GM10248 (cell line): Measurements from ENCODE around the gene TEPSIN.

Experiments
- CTCF ChIA-PET: fragments of 300-600 bp; sonication (Branson Sonifier 250); formaldehyde crosslinking; extraction: SDS; loops from one replicate; lab custom pipeline; 2021; ENCODE audit warnings: antibody characterized with exemption; lab: Yijun Ruan, JAX
- POLR2A ChIA-PET: fragments of 350-650 bp; sonication (Branson Sonifier 250); formaldehyde crosslinking; extraction: SDS; loops from one replicate; lab custom pipeline; 2020; ENCODE audit warnings: antibody characterized with exemption; lab: Yijun Ruan, JAX
- DNase-seq: peaks from one replicate; pipeline ENCODE4 v3.0.0; 2012; ENCODE audit errors: extremely low spot score
- CTCF ChIP-seq: IDR thresholded peaks from 2 replicates; pipeline ENCODE4 v1.5.1; 2012; ENCODE audit warnings: mild to moderate bottlenecking, low read depth; ENCODE audit errors: extremely low read depth, missing control alignments, control extremely low read depth

Gene TEPSIN

GRCh38 chr17:81180836-81181810 lies 57.7 kb downstream of the TEPSIN start:
- TF ChIP-seq CTCF: no peak
- ChIA-PET CTCF (interaction anchor here (1.6 kb wide), 1 partner anchor 10 kb away, joined by 3 read pairs; no protein-coding TSS in a partner anchor), POLR2A (no interaction called here)
- no peak for DNase-seq

DNA sequence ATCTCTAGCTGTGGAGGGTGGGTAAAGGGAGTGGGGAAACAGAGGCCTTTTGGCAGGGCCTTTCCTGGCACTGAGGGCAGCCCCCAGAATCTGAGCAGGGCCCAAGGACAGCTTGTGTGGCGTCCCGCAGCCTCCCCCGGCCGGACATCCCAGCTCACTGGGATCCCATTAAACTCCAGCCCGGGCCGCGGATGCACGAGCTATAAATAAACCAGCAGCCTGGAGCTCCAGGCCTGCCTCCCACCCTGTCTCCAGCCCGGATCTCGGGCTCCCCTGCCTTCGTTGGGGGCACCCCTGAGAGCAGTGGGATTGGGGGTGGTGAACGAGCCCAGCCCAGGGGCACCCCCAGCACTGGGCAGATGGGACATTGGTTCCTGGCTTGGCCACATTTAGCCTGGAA lies 59.0 kb downstream of the TEPSIN start:
- ChIA-PET POLR2A (no interaction called here), CTCF (interaction anchor here (0.9 to 1.6 kb wide), 2 partner anchors 9 to 21 kb away, joined by 3 read pairs; no protein-coding TSS in a partner anchor)
- no peak for DNase-seq

DNA sequence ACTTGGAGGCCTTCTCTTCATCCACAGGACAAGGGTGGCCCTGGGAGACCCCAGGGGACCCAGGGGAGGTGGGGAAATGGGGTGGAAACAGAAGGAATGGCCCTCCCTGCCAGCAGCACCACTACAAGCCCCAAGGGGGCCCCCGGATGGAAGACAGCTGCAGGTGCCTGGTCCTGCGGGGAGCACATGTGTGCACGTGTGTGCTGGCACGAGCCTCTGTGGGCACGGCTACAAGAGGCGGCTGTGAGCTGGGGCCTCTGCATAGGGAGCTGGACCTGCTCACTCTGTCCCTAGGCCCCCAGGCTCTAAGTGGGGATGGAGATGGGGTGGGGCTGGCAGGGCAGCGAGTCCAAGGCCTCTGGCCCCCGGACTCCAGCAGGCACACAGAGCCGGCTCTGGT lies 59.6 kb downstream of the TEPSIN start:
- no peak for DNase-seq
- TF ChIP-seq CTCF: no peak
- ChIA-PET POLR2A (no interaction called here), CTCF (interaction anchor here (0.6 kb wide), 1 partner anchor 36 kb away, joined by 3 read pairs; no protein-coding TSS in a partner anchor)

More for the DNA sequence above, 59.0 kb downstream of the TEPSIN start:
- TF ChIP-seq CTCF: no peak
